ENCODE measurements around the gene ZNF292.
"Not testable (repeated sequence)": the region's sequence is repeated elsewhere in the genome, so short reads cannot be mapped to it uniquely, and the experiment has no call there.

ZNF292 gene

DNA sequence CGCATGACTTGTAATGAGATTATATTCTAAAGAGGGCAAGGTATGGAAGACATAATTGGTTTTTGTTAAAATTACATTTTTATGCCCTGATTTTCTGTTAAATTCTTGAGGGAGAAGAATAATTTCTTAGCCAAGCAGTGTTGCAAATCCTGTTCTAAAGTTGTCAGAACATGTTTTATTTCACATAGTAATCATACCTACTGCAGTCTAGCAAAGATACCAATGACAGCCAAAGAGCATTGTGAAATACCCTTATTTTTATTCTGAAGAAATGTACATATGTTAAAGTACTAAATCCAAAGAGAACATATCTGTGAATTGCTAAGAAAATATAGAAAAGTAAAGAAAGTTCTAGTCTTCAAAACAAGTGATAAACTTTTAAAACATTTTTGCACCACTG, 127.4 kb downstream of the ZNF292 start:
- DNase-seq: no peak

DNA sequence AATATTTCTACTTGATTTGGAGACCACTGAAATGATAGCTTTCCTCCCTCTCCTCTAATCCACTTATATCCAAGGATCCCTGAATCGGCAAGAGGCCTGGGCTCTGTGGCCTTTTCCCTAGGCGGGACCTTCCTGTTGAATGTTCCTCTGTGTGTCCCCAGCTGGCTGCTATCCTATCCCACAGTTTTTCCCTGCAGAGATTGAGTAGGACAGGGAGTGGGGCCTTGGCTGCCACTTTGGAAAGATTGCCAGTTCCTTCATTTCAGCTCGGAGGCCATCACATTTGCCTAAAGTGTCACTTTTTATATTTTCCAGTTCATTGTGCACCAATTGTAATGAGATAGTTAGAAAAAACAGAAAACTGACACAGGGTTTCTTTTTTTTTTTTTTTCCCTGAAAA, 128.1 kb downstream of the ZNF292 start:
- DNase-seq: no peak

- DNase-seq: no peak
Measured at GRCh38 chr6:87287251-87287650, 131.9 kb downstream of the ZNF292 start.

DNA sequence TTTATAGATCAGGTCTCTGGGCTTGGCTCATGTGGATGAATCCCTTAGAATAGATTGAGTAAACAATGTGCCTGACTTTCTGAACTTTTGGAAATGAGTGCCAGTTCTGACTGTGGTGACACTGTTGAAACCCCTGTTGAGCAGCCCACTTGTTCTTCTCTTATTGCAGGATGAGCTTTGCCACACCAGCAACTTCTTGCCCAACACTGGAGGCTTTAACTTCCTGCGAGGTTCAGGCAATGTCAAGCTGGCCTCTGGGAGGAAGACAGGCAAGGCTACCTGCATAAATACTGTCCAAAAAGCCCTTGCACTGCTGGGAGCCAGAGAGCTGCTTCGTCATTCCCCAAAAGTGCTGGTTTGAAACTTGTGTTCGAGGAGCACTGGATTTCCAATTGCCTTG, 134.2 kb downstream of the ZNF292 start:
- DNase-seq: no peak

DNA sequence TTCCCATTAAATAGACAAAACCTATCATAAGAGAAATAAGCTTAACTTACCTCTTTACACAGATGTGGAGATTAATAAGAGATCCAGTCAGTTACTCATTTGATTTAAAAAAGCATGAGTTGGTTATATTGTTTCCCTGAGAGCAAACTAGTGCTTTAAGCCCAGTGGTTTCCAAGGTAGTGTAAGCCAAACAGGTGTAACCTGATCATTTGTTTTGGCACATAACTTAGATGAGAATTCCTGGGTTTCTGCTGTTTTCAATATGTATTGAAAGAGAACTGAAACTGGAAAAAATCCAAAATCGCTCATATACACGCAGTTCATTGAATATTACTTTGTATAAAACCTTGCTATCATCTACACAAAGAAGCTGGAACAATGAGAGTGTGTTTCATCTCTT, 136.5 kb downstream of the ZNF292 start:
- peak; percentile 11 for DNase-seq

DNA sequence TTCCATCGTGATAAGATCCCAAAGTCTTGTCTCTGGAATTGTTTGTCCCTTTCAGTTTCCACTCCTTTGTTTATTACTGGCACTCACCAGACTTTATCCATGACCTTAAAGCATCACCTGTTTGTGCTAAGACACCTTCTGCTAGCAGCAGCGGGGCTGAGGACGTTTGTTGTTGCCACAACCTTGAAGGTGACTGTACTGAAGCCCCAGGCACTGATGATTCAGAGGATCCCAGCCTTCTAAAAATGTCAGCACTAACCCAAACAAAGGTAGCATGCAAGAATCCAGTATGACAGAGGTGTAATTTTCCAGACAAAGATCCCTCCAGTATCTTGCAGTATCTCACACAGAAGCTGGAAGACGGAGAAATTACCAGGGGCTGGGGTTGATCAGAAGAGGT, 138.2 kb downstream of the ZNF292 start:
- DNase-seq: no peak

DNA sequence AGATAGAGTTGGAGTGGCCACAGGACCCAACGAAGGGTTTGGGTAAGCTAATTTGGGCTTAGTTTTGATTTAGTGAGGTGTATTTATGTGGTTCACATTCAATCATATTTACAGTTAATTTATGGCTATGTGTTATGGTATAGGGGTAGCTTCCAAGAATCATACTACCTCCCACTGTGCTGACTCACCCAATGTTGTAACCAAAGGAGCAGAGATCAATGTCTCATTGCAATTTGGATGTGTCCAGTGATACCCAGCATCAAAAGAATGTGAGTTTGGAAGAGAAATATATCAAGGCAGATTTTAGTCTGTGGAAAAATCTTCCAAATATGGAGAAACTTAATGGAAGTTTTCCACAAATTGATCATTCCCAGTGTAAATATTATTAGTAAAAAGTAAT, 141.8 kb downstream of the ZNF292 start:
- DNase-seq: no peak

DNA sequence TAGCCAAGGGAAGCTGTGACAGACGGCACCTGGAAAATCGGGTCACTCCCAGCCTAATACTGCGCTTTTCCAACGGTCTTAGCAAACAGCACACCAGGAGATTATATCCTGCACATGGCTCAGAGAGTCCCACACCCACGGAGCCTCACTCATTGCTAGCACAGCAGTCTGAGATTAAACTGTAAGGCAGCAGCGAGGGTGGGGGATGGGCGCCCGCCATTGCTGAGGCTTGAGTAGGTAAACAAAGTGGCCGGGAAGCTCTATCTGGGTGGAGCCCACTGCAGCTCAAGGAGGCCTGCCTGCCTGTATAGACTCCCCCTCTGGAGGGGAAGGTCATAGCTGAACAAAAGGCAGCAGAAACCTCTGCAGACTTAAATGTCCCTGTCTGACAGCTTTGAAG, 145.9 kb downstream of the ZNF292 start:
- DNase-seq: not testable (repeated sequence)

GRCh38 chr6:87308970-87309369, 153.6 kb downstream of the ZNF292 start:
- no peak for DNase-seq

DNA sequence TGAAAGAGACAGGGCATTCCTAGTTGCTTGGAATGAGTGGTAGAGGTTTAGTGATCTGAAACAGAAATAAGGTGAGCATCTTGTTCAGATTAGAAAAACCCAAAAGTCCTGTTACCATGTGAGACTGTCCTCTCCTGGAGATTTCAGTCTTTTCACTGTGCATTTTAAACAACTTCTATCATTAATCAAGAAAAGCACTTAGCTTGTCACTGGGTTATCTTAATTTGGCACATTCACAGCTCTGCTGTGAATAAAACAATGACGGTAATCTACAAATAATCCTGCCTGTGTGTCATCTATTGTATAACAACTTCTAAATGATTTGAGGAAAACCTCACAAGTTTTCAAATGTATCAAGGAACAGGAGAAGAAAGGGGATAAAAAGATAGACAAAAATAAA, 157.5 kb downstream of the ZNF292 start:
- DNase-seq: no peak

Measured in NCI-H146 (cell line).